HG03196 (cell line): Measurements from ENCODE around the gene UCK1.

Source experiments
- ATAC-seq: cut with Tn5 transposase; IDR thresholded peaks from one replicate; pipeline ENCODE4 v1.9.1; 2021; ENCODE audit not compliant: unreplicated experiment

UCK1 gene

GRCh38 chr9:131478421-131478868 lies 52.6 kb downstream of the UCK1 start:
- ATAC-seq = no peak

- ATAC-seq = no peak
These were observed 53.1 kb downstream of the UCK1 start for GRCh38 chr9:131477816-131478419.

GRCh38 chr9:131477367-131477766 lies 53.7 kb downstream of the UCK1 start:
- no peak for ATAC-seq

- ATAC-seq = no peak
These were observed 54.2 kb downstream of the UCK1 start for GRCh38 chr9:131476777-131477345.

- ATAC-seq = no peak
These were observed 54.9 kb downstream of the UCK1 start for GRCh38 chr9:131475956-131476776.

- ATAC-seq = no peak
These were observed 55.7 kb downstream of the UCK1 start for GRCh38 chr9:131475111-131475955.

GRCh38 chr9:131474711-131475110 lies 56.4 kb downstream of the UCK1 start:
- no peak for ATAC-seq

GRCh38 chr9:131473891-131474290 lies 57.2 kb downstream of the UCK1 start:
- no peak for ATAC-seq
